Gastroesophageal sphincter (tissue), 3 donors: ENCODE data around the gene ADAM20.

Source experiments
- CTCF ChIP-seq, 4 experiments: fragments of 200-600 bp in 2 of 4; fragments of 450-650 bp in 2 of 4; sonication (generic) in 1 of 4; IDR thresholded peaks; one replicate each; pipeline ENCODE4 v1.5.1; 2017 to 2019; ENCODE audit warnings: antibody characterized with exemption in 4 of 4, mild to moderate bottlenecking in 2 of 4, moderate library complexity in 2 of 4
- EP300 ChIP-seq: sonication (generic); formaldehyde crosslinking; IDR thresholded peaks from one replicate; pipeline ENCODE4 v1.6.1; 2017; ENCODE audit warnings: antibody characterized with exemption, mild to moderate bottlenecking
- POLR2A ChIP-seq, 2 donors: fragments of 450-650 bp; IDR thresholded peaks; one replicate each; pipeline ENCODE4 v1.6.1; 2017; ENCODE audit warnings: antibody characterized with exemption in 2 of 2, mild to moderate bottlenecking in 2 of 2, moderate library complexity in 1 of 2

GRCh38 chr14:70573050-70573449 is 38.2 kb upstream of the ADAM20 start:
- TF ChIP-seq CTCF (IDR thresholded peaks at IDR 0.05) (no peak), EP300 (no peak), POLR2A (IDR thresholded peaks at IDR 0.05) (no peak)
